Aorta (tissue), 5 donors: ENCODE data around the gene FOXM1. TPM values are rescaled to one million over a fixed set of nuclear protein-coding genes. Genes with fewer than 3 reads are reported as not detected.

Experiments
- ATAC-seq: fragments of 200-7000 bp; cut with Tn5 transposase; one replicate; pipeline ENCODE4 v1.9.1; 2022; ENCODE audit warnings: moderate library complexity; ENCODE audit not compliant: low FRiP score
- DNase-seq, 2 donors: peaks; one replicate each; pipeline ENCODE4 v3.0.0-alpha.2; 2020
- H3K27ac ChIP-seq, 2 donors: one replicate each; pipeline ENCODE4 v1.5.1; 2013; ENCODE audit warnings: low read length in 2 of 2, mild to moderate bottlenecking in 2 of 2, moderate library complexity in 2 of 2, control low read depth in 1 of 2, inconsistent platforms in 1 of 2, low read depth in 1 of 2
- H3K27me3 ChIP-seq, 2 donors: one replicate each; pipeline ENCODE4 v1.6.1; 2013; ENCODE audit warnings: control low read depth in 1 of 2, low read length in 1 of 2, mild to moderate bottlenecking in 1 of 2, moderate library complexity in 1 of 2; ENCODE audit not compliant: insufficient read depth in 2 of 2, control insufficient read depth in 1 of 2
- H3K36me3 ChIP-seq, 2 donors: one replicate each; pipeline ENCODE4 v1.6.1; 2013; ENCODE audit warnings: control low read depth in 1 of 2, low read length in 1 of 2, mild to moderate bottlenecking in 1 of 2; ENCODE audit not compliant: insufficient read depth in 2 of 2, control insufficient read depth in 1 of 2
- H3K4me1 ChIP-seq, 2 donors: one replicate each; pipeline ENCODE4 v1.6.1; 2013; ENCODE audit warnings: low read length in 2 of 2, control low read depth in 1 of 2, mild to moderate bottlenecking in 1 of 2, moderate library complexity in 1 of 2; ENCODE audit not compliant: insufficient read depth in 2 of 2, control insufficient read depth in 1 of 2
- H3K4me3 ChIP-seq, 2 donors: one replicate each; pipeline ENCODE4 v1.5.1; 2013; ENCODE audit warnings: low read length in 2 of 2, control low read depth in 1 of 2, mild to moderate bottlenecking in 1 of 2
- H3K9me3 ChIP-seq: one replicate; pipeline ENCODE4 v1.6.1; 2013; ENCODE audit warnings: mild to moderate bottlenecking, low read length; ENCODE audit not compliant: control insufficient read depth
- WGBS, 2 donors: extraction: QIAGEN DNeasy Blood & Tissue Kit; methylation state at CpG; one replicate each; pipeline ENCODE4 v1.1.7; 2013; 5-methylcytosine and 5-hydroxymethylcytosine counted together
- intact Hi-C, 2 donors: fragments of 100-400 bp; cut with DNase I; formaldehyde crosslinking; loops; one replicate each; pipeline versions ENCODE4 v1.14.2 to v1.15.0; 2022
- long read RNA-seq, 2 donors: library from polyadenylated mRNA; unstranded; transcript quantifications; one replicate each; pipeline ENCODE4 v2.0.0, GENCODE V29; 2020 to 2021
- polyA plus RNA-seq, 2 donors: library from polyadenylated mRNA; stranded (reverse); fragments of 200-250 nt; gene quantifications; one replicate each; pipeline ENCODE4 v1.2.3, GENCODE V29; 2013
- total RNA-seq, 2 donors: library from RNA; stranded (reverse); fragmentation: NEBNext Ultra II Directional; extraction: Animal tissue kit (Norgen Biotek cat#: 25700); gene quantifications; one replicate each; pipeline ENCODE4 v1.2.1, GENCODE V29; 2021
- donor health status: healthy with polysubstance abuse.
- donor health status: Bipolar disorder and iron deficiency.
- donor health status: DM: no; HTN: no; CAD: no.
- donor health status: DM: no; HTN: no; CAD: no.
- donor health status: DM: yes; HTN: yes; CAD: no.

Gene FOXM1
- total RNA-seq (1 to 10 TPM in 1 of 2 donors, under 1 TPM in 1; 0.84 to 1.6 TPM), polyA plus RNA-seq (1 to 10 TPM in 1 of 2 donors, under 1 TPM in 1; 0.20 to 6.1 TPM)
- long read RNA-seq, donor 1, partial matches to known transcripts, result 1 of 5 reads
- long read RNA-seq, donor 1, other reads (novel, unspliced or antisense), result 4 of 5 reads
- long read RNA-seq, donor 2, partial matches to known transcripts, result 0 of 1 reads
- long read RNA-seq, donor 2, other reads (novel, unspliced or antisense), result 1 of 1 reads

- Histone ChIP-seq H3K27me3 (no peaks in the 10 kb centered on the region), H3K4me3 (peak within 1 kb of the TSS; percentile 87 to 97), H3K36me3 (no peaks in the 10 kb centered on the region), H3K9me3 (no peaks in the 10 kb centered on the region), H3K4me1 (no peaks in the 10 kb centered on the region), H3K27ac (peak within 1 kb of the TSS in 1 of 2 donors; percentile 80)
- intact Hi-C loops, result no loop called here
- peak; percentile 94 to 96 for DNase-seq
- 1% methylated on average over 54 to 70 of the region's 70 CpGs for WGBS, 2 donors
- ATAC-seq, result peak; percentile 95
Measured at GRCh38 chr12:2877047-2877952, at the start of gene FOXM1, which contains the start of gene RHNO1. TSS of gene FOXM1 (minus strand) at chr12:2877174. CDS start at chr12:2874478, 2,696 bp downstream. TSS of gene RHNO1 (plus strand) at chr12:2877223. CDS start at chr12:2885367, 8,144 bp downstream.

- H3K36me3 ChIP-seq, result peaks cover 5 to 10% of the 10 kb centered on the region in 2 donors
- ATAC-seq (no peak), DNase-seq (no peak)
- intact Hi-C loops, result no loop called here
- no peak overlapping the region for H3K4me3 ChIP-seq
- no peaks in the 10 kb centered on the region for H3K9me3 ChIP-seq
- H3K4me1 ChIP-seq, result no peaks in the 10 kb centered on the region
- no peak overlapping the region for H3K27ac ChIP-seq
- H3K27me3 ChIP-seq, result no peaks in the 10 kb centered on the region
- WGBS, 2 donors, result 85% methylated on average over 6 of the region's 6 CpGs
Measured at GRCh38 chr12:2925322-2925995, 48.5 kb upstream of the FOXM1 start.

GRCh38 chr12:2924019-2924418 lies 47.0 kb upstream of the FOXM1 start:
- intact Hi-C loops, result no loop called here
- no peak overlapping the region for H3K4me3 ChIP-seq
- ATAC-seq (no peak), DNase-seq (no peak)
- H3K36me3 ChIP-seq, result peaks cover 5 to 10% of the 10 kb centered on the region in 2 donors
- no peaks in the 10 kb centered on the region for H3K4me1 ChIP-seq
- H3K9me3 ChIP-seq, result no peaks in the 10 kb centered on the region
- H3K27ac ChIP-seq, result no peak overlapping the region
- no peaks in the 10 kb centered on the region for H3K27me3 ChIP-seq
- WGBS, 2 donors, result 68 to 79% methylated on average over 3 of the region's 3 CpGs

- WGBS, 2 donors, result 96 to 97% methylated on average over 9 of the region's 9 CpGs
- intact Hi-C loops, result no loop called here
- ATAC-seq (no peak), DNase-seq (no peak)
- Histone ChIP-seq H3K27ac (no peak overlapping the region), H3K4me3 (no peak overlapping the region), H3K4me1 (no peaks in the 10 kb centered on the region), H3K36me3 (peaks cover 5 to 10% of the 10 kb centered on the region in 2 donors), H3K9me3 (no peaks in the 10 kb centered on the region), H3K27me3 (no peaks in the 10 kb centered on the region)
Measured at GRCh38 chr12:2923057-2923456, 46.1 kb upstream of the FOXM1 start.

GRCh38 chr12:2922329-2922728 lies 45.4 kb upstream of the FOXM1 start:
- peaks cover 5 to 10% of the 10 kb centered on the region in 2 donors for H3K36me3 ChIP-seq
- DNase-seq, result no peak
- no peak for ATAC-seq
- no peak overlapping the region for H3K4me3 ChIP-seq
- no peak overlapping the region for H3K27ac ChIP-seq
- H3K9me3 ChIP-seq, result no peaks in the 10 kb centered on the region
- intact Hi-C loops, result no loop called here
- WGBS, 2 donors, result 91 to 97% methylated on average over 2 of the region's 2 CpGs
- no peaks in the 10 kb centered on the region for H3K4me1 ChIP-seq
- H3K27me3 ChIP-seq, result no peaks in the 10 kb centered on the region

GRCh38 chr12:2919249-2919648 lies 42.3 kb upstream of the FOXM1 start:
- Histone ChIP-seq H3K4me1 (no peaks in the 10 kb centered on the region), H3K27ac (no peak overlapping the region), H3K4me3 (no peak overlapping the region), H3K27me3 (no peaks in the 10 kb centered on the region), H3K36me3 (peaks cover 3 to 5% of the 10 kb centered on the region in 2 donors), H3K9me3 (no peaks in the 10 kb centered on the region)
- ATAC-seq, result no peak
- intact Hi-C loops, result no loop called here
- WGBS, 2 donors, result 93% methylated on average over 2 of the region's 2 CpGs
- DNase-seq, result no peak

- H3K4me1 ChIP-seq, result no peaks in the 10 kb centered on the region
- peaks cover 1 to 4% of the 10 kb centered on the region in 2 donors for H3K36me3 ChIP-seq
- H3K27me3 ChIP-seq, result no peaks in the 10 kb centered on the region
- intact Hi-C loops, result no loop called here
- no peak overlapping the region for H3K4me3 ChIP-seq
- 96 to 100% methylated on average over 3 of the region's 3 CpGs for WGBS, 2 donors
- no peak for DNase-seq
- ATAC-seq, result no peak
- H3K9me3 ChIP-seq, result no peaks in the 10 kb centered on the region
- H3K27ac ChIP-seq, result no peak overlapping the region
Measured at GRCh38 chr12:2912216-2912575, 35.2 kb upstream of the FOXM1 start.

GRCh38 chr12:2904260-2904659 lies 27.3 kb upstream of the FOXM1 start:
- no peaks in the 10 kb centered on the region for H3K4me1 ChIP-seq
- no peak overlapping the region for H3K27ac ChIP-seq
- 96 to 97% methylated on average over 2 of the region's 2 CpGs for WGBS, 2 donors
- no peaks in the 10 kb centered on the region for H3K27me3 ChIP-seq
- H3K36me3 ChIP-seq, result no peaks in the 10 kb centered on the region
- DNase-seq (no peak), ATAC-seq (no peak)
- intact Hi-C loops, result no loop called here
- H3K9me3 ChIP-seq, result no peaks in the 10 kb centered on the region
- H3K4me3 ChIP-seq, result no peak overlapping the region
